Stimulated activated CD8-positive, alpha-beta memory T cell treated with anti-CD3 and anti-CD28 coated beads, Interleukin-7, amount 100 ng/mL, for 1 hour (primary cell): ENCODE measurements around the gene CST7.
"Not testable (repeated sequence)": the region's sequence is repeated elsewhere in the genome, so short reads cannot be mapped to it uniquely, and the experiment has no call there.

Experiments used
- DNase-seq, 2 donors: peaks; one replicate each; pipeline ENCODE4 v3.0.0-alpha.2; 2020; ENCODE audit warnings: low read depth in 2 of 2

The CST7 gene

DNA sequence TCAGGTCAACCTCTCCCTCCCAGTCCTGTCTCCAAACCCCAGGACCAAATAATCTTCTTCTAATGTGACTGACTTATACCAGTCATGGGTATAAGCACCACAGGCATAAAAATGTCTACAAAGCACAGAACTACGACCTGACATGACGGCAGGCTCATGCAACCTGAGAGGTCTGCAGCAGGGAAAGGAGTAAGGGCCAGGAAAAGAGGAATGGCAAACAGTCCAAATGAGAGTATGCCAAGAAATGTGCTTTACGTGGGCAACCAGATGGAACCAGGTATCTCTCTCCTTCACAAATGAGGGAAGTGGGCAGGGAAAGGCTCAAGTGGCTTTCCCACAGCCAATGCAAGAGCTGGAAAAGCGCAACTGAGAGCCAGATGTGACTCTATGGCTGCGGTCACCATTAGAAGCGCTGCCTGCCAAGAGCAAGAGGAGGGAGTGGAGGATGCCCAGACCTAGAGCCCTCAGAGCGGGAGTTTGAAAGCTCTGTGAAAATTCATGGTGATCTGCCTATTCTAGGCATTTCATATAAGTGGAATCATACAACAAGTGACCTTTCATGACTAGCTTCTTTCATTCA lies 37.5 kb downstream of the CST7 start:
- DNase-seq, result no peak

DNA sequence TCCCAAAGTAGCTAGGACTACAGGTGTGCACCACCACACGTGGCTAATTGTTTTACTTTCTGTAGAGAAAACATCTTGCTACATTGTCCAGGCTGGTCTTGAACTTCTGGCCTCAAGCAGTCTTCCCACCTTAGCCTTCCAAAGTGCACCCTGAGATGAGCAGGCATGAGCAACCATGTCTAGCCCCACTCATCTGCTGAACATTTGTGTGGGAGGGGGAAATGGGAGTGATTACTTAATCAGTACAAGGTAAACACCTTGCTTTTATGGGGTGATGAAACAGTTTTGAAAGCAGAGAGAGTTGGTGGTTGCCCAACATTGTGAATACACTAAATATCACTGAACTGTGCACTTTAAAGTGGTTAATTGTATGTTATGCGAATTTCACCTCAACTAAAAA lies 38.2 kb downstream of the CST7 start:
- no peak for DNase-seq

DNA sequence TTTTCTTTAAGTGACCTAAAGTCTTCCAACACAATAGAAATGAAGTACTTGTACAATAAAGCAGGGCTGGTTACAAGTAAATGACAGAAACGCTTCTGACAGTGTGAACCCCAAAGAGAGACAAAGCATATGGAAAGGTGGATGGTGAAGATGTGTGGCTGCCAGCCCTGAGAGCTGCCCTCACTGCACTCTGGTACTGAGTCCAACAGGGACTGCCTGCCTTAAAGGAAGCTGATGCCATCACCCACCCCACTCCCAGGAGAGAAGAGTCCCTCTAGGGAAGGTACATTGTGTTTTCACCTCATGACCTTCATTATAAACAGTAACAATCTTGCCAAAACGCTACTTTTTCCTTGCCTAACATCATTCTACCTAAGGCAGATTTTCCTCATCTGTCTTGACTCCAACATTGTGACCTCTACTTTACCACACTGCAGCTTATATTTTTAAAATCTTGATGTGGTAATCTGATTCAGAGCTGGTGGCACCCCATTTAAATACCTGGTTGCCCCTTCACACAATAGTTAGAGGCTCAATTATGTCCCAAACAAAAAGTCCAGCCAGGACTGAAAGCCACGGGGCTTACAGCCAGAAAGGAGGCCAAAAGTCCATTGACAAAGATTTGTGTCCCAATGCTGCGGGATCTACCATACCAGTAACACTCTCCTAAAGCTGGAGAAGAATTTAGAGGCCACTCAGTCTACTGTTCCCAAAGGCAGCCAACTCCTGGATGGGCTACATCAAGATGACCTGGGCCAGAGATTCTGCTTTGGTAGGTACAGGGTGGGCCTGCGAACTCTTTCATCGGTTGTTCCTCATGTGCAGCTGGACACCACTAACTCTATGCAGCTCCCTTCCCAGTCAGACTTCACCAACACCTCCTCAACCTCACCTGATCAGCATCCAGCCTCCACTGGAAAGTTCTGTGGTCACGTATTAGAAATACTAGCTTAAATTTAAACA lies 39.1 kb downstream of the CST7 start:
- no peak for DNase-seq

DNA sequence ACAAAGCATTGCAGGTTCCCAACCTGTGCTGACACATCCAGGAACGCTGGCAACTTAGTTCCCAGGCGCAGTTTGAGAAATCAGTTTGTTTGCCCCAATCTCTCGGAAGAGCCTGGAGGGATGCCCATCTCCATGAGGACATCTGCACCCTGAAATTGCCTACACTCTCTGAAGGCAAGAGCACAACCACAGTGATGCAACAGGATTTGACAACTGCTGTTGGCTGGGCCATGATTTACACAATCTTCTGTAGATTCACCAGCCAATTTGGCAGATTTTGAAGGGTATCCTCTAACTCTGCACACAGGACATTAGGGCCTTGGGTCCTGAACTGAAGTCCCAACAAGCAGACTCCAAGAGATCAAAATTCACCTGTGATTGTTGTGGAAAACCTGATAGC lies 40.1 kb downstream of the CST7 start:
- DNase-seq, result no peak

DNA sequence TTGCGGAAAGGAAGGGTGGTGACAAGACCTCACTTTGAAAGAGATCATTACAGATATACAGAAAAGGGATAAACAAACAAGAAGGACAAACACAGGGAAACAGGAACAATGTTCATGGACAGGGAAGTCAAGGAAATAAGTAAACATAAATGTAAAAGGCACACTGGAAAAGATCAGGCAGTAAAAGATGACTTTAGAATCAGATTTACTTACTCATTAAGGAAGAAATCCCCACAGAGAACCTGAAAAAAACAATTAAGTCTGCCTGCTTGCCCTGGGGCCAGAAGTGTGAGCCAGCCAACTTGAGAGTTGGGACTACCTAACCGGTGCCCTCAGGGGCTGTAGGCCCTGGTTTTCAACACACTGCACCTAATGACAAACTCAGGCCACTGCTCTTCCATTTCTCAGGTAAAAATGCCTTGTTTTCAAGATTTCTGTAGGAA lies 41.8 kb downstream of the CST7 start:
- no peak for DNase-seq

DNA sequence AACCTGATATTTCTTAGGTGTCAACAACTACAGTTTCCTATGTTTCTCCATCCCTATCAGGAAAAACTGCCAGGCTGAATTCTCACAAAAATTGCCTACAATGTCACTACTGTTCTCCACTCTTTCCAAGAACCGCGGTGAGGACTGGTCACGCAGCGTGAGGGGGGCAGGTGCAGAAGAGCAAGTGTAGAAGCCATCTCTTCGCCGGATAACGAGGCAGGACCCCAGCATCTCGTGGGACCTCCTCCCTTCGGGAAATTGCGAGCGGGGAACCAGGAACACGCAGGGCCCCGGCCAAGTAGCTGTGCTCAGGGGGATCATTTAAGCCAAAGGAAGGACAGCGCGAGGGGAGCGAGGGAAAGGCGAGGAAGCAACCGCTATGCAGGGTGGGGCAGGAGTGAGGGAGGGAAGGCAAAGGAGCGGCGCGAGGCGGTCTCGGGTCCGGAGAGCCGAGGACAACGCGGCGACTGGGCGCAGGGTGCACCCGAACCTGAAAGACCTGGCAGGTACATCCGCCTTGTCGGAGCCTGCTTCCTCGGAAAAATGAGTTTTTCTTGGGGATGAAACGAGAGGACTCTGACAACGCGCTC lies 42.9 kb downstream of the CST7 start:
- no peak for DNase-seq

DNA sequence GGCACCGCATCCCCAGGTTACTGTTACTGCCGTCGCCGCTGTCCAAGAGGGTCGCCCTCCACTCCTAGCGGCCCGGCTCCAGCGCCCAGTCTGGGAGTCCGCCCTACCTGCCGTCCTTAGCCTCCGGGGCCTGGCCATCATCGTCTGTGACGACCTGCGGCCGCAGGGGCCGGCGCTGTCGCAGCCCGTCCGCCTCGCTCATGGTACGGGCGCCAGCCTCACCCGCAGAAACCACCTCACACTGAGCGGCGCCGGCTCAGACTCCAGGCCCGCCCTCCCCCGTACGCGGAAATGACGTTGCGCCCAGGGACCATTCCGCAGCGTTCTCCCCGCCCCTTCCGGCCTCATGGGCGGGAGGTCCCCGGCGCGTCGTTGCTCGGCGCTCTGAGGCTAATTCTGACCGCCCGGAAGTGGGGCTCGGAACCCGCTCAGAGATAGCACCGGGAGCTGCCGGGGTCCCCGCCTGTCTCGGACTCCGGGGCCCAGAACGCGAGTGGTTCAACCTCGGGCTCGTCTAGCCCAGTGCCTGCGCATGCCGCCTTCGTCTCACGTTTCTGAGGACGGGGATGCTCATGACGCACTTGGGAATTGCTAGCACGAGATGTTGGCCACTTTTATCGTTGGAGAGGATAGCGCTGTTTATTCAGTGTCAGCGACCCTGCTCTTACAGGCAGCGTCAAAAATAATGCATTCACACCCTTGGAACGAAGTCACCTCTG lies 43.6 kb downstream of the CST7 start, which contains the start of gene APMAP:
Gene APMAP (minus strand): TSS at position 265 of the 719 bp plus-strand sequence. CDS start 63 bp downstream, at position 202.
- peak; percentile 93 to 94 for DNase-seq

DNA sequence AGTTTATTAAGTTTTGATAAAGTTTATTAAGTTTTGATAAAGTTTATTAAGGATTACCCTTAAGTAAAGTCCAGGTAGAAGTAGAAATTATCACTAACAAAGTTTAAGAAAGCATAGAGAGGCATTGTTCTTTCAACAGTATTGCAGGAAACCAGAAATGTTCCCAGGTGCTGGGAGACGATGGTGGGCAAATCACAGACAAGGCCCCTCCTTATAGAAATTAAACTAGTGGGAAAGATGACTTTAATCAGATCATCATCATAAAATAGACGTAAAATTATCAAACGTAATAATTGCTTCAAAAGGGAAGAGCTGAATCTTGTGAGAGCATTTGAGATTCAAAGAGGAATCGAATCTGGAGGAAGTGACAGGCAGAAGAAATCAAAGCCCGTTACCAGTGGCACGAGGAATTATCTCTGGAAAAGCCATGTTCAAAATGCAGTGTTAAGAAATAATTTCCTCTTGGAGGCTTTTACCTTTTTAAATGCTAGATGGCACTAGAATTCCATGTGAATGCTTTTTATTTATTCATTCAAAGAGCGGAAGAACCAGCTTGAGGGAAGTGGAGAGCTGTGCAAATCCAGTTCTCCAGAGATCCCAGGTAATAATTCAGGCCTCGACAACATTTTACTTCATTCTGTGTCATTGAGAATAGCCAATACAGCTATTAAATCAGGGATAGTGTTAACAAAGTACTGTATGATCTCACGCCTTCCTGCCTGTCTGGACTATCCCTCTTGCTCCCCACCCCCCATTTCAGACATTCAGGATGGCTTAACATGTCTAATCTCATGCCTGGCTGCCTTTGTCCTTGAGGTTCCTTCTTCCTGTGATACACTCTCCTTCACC lies 44.5 kb downstream of the CST7 start:
- DNase-seq, result no peak

DNA sequence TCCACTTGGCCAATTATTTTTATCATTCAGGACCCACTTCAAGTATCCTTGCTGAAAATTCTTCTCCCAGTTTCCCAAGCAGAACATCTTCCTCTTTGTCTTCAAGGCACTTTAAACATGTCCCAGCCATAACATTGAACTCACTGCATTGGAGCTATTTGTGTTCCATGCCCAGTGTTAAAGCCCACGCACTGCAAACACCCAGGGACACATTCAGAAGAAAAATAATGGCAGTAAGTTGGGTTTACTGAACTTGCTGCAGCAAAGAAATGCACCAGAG lies 45.1 kb downstream of the CST7 start:
- no peak for DNase-seq

DNA sequence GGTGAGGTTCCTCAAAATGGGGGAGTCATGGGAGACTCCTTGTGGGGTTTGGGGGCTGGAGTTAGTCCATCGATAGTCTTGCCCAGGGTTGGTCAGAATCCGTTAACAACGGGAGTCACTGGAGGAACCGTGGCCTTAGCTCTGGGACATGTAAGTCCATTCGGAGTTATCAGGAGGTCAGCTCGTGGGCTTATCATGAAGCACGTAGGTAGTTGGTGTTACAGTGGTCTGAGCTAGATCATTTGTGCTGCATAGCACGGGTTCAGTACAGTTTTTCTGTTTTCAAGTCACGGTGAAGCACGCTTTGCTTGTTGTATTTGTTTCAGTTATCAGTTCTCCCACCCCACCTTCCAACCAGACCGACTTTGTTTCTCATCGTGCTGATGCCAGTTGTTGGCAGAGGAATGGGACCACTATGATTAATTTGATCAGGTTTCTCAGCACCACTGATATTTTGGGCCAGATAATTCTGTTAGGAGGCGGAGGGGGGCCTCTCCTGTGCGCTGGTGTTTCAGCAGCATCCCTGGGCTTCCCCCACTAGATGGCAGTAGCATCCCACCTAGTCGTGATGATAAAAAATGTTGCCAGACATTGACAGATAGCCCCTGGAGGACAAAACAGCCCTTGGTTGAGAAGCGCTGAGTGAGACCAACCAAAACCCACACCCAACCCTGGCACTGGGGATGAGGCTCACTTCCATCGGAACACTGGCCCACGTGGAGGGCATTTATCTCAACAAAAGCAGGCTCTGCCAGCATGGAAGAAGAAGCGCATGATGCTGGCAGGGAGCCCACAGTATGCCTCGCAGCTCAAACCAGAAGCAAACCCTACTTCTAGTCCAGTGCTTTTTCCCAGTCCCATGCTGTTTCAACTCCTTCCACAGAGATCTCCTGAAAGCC lies 45.6 kb downstream of the CST7 start:
- DNase-seq, result peak; percentile 65 to 76

DNA sequence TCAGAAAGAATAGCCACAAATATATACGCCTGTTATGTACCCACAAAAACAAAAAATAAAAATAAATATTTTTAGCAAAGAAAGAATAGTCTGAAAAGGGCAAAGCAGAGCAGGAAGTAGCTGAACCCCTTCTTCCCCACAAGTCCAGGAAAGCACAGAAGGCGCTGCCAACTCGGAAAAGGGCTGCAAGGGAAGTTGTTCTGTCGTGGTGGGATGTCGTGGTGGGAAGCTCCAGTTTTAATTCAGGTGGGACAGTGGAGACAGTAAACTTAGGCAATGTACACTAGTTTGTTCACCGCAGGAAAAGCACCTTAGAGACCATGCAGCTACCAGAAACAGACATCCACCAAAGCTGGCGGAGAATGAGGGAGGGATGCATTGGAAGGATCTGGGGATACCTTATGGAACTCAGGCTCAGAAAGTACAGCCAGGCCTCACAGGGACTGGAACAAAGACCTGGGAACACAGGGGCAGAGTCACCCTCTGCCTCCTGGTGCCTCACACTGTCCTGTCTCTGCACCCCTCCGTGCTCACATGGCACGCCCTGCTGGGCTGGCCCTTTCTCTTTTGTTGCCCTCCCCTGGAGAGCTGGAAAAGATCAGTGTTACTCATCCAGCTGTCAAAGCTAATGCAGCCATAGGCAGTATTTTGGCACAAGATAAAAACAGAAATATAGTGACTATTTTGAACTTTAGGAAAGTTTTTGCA lies 46.8 kb downstream of the CST7 start:
- DNase-seq, result no peak

DNA sequence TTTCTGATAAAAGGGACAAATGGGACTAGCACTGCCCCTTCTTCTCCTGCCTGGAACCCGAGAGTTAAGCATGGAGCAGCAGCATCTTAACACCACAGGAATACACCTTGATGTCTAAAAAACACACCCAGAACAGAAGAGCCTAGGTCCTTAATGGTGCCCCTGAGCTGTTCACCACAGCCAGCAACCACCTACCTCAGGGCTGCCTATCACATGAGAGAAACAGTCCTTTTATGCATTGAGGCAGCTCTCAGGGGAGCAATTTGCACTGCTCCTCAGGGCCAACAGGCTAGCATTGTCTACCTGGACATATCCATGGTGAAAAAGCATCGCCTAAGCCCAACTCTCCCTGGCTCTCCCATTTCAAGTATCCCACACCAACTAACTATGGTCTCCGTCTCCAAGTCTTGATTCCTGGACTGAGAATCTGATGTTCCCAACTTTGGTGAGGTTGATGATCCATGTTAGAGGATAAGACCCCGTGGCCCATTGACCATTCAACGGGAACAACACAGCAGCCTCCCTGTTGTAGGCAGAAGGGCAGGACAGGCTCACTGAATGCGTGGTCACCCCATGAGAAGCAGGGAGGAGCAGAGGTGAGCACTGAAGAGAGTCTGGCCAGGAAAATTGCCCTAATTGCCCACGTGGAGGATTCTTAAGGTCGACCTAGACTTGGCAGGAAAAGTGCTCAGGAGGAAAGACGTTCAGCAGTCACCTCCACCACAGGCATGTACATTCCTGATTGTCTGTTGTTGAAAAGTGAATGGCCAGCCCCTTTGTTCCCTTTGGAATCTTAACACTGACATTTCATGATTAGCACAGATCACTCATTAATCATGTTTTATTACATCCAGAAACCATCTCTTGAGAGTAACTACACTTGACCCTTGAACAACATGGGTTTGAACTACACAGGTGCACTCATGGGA lies 47.6 kb downstream of the CST7 start:
- no peak for DNase-seq

DNA sequence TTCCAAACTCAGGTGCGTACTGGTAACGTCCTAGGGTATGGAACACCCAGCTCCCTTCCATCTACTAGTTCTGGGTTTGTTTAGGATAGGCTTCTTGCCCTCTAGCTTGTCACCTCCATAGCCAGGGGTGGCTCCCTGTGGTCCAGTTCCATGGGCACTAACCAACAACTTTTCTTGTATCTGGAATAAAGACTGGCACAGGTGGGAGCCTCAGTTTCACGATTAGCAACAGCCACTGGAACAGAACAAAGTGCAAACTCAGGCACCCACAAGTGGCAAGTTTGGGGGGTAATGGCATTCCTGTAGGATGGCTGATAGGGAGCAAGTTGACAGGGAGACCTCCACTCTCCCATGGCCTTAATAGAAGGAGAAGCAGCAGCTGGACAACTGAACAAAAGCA lies 49.1 kb downstream of the CST7 start:
- DNase-seq, result no peak

DNA sequence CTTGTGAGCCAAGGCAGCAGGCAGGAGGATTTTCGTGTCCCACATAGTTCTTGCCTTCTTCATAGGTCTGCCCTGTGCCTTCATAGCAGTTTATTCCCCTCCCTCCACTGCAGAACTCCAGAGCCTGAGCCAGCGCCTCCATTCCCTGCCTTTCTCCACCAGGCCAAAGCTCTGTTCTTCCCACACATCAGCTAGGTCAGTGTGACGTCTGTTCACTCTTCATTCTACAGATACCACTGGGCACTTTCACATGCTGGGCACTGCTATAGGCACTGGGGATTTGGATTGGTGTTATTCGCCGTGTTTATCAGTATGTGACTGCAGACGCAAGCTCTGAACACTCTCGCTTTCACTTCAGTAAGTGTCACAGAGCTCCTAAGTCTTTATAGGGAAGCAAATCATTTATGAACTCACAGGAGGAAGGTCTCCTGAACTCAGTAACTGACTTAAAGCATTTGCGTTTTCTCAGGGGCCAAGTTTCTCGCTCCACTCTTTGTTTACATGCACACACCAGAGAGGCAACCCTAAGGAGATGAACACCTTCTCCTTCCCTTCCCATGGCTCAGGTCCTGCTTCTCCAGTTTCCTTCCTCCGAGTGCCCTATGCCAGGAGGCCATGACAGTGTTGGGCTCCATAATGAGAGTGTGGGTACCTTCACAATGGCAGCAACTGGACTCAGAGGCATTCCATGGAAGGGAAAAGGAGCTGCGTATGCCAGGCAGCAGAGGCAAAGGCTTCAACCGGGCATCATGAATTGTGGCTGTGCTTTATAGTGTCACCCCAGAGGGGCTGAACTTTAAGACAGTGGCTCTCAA lies 49.8 kb downstream of the CST7 start:
- DNase-seq, result no peak

DNA sequence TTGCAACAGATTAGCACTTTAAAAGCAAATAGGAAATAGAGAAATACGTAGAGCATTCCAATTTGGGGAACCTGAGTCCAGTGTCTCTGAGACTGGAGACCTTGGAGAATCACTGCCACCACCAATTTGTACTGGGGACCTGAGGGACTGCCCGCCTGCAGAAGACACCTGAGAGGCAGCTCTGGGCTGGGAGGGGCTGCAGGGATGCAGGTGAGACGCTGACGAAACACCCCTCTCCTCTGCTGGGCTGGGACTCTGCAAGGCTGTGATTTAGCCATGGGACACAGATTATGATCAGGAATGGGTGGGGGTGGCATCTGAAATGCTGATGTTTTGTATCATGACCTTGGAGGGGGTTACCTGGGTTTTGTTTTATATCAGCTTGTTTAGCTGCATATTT lies 50.5 kb downstream of the CST7 start:
- no peak for DNase-seq

DNA sequence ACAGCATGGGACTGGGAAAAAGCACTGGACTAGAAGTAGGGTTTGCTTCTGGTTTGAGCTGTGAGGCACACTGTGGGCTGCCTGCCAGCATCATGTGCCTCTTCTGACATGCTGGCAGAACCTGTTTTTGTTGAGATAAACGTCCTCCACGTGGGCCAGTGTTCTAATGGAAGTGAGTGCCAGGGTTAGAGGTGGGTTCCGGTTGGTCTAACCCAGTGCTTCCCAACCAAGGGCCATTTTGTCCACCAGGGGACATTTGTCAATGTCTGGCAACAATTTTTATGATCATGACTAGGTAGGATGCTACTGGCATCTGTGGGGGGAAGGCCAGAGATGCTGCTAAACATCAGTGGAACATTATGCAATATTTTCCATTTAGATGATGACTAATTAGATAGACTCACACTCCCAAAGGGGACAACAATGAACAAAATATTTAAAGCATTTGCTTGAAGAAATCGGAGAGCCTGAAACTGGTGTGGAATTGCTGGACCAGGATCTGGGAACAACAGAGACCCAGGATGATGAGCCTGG lies 51.3 kb downstream of the CST7 start:
- DNase-seq, result no peak

DNA sequence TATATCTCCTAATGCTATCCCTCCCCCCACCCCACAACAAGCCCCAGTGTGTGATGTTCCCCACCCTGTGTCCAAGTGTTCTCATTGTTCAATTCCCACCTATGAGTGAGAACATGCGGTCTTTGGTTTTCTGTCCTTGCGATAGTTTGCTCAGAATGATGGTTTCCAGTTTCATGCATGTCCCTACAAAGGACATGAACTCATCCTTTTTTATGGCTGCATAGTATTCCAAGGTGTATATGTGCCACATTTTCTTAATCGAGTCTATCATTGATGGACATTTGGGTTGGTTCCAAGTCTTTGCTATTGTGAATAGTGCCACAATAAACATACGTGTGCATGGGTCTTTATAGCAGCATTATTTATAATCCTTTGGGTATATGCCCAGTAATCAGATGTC lies 52.3 kb downstream of the CST7 start:
- DNase-seq, result not testable (repeated sequence)
